ENCODE results near the gene SGMS1. TPM values are rescaled to one million over a fixed set of nuclear protein-coding genes. Genes with fewer than 3 reads are reported as not detected.

The SGMS1 gene
- total RNA-seq, 3 donors from 2014 or later, result 66.5 to 114 (median 80.1) TPM

GRCh38 chr10:50585921-50586739 is 37.6 kb downstream of the SGMS1 start:
- Histone ChIP-seq H3K4me1 (no peaks in the 10 kb centered on the region), H3K36me3 (no peaks in the 10 kb centered on the region), H3K27me3 (no peaks in the 10 kb centered on the region), H3K27ac (no peak overlapping the region), H3K4me3 (no peak overlapping the region), H3K9me3 (no peaks in the 10 kb centered on the region)
- no peak for TF ChIP-seq POLR2A (IDR thresholded peaks at IDR 0.05)
- TF ChIP-seq CTCF (IDR thresholded peaks at IDR 0.05), result no peak
- TF ChIP-seq POLR2AphosphoS5 (IDR thresholded peaks at IDR 0.05), result no peak
- intact Hi-C loops (cut with DNase I; ENCODE audit: low total_unique reads), result no loop called here
- DNase-seq (ENCODE audit: low spot score in 2 of 2), result no peak

- TF ChIP-seq POLR2AphosphoS5 (IDR thresholded peaks at IDR 0.05) (no peak), POLR2A (IDR thresholded peaks at IDR 0.05) (no peak), CTCF (IDR thresholded peaks at IDR 0.05) (no peak)
- H3K27ac ChIP-seq, result no peak overlapping the region
Measured at GRCh38 chr10:50582766-50583762, 40.7 kb downstream of the SGMS1 start.

GRCh38 chr10:50582046-50582445 is 41.7 kb downstream of the SGMS1 start:
- peaks cover 0 to 8% of the 10 kb centered on the region in 2 donors for H3K4me1 ChIP-seq

More at GRCh38 chr10:50582766-50583762, 40.7 kb downstream of the SGMS1 start:
- Histone ChIP-seq H3K27me3 (no peaks in the 10 kb centered on the region), H3K9me3 (no peaks in the 10 kb centered on the region), H3K36me3 (no peaks in the 10 kb centered on the region), H3K4me3 (no peak overlapping the region), H3K4me1 (peaks cover 0 to 8% of the 10 kb centered on the region in 2 donors)
- intact Hi-C loops (cut with DNase I; ENCODE audit: low total_unique reads), result loop anchor here (5.0 kb wide), 1 partner anchor 1276 kb away; no protein-coding TSS in a partner anchor
- no peak for DNase-seq (ENCODE audit: low spot score in 2 of 2)

GRCh38 chr10:50580262-50580891 is 43.4 kb downstream of the SGMS1 start:
- no peak for DNase-seq (ENCODE audit: low spot score in 2 of 2)
- Histone ChIP-seq H3K27ac (no peak overlapping the region), H3K4me3 (no peak overlapping the region), H3K27me3 (no peaks in the 10 kb centered on the region), H3K9me3 (no peaks in the 10 kb centered on the region), H3K4me1 (peaks cover 0 to 8% of the 10 kb centered on the region in 2 donors), H3K36me3 (no peaks in the 10 kb centered on the region)
- intact Hi-C loops (cut with DNase I; ENCODE audit: low total_unique reads), result loop anchor here (5.0 kb wide), 1 partner anchor 1273 kb away; no protein-coding TSS in a partner anchor
- TF ChIP-seq POLR2AphosphoS5 (IDR thresholded peaks at IDR 0.05) (no peak), CTCF (IDR thresholded peaks at IDR 0.05) (no peak), POLR2A (IDR thresholded peaks at IDR 0.05) (no peak)

More at GRCh38 chr10:50582046-50582445, 41.7 kb downstream of the SGMS1 start:
- no peak overlapping the region for H3K27ac ChIP-seq
- no peaks in the 10 kb centered on the region for H3K9me3 ChIP-seq
- no peaks in the 10 kb centered on the region for H3K27me3 ChIP-seq
- no peak for TF ChIP-seq CTCF (IDR thresholded peaks at IDR 0.05)
- no peak for TF ChIP-seq POLR2A (IDR thresholded peaks at IDR 0.05)
- H3K36me3 ChIP-seq, result no peaks in the 10 kb centered on the region
- no peak for DNase-seq (ENCODE audit: low spot score in 2 of 2)
- H3K4me3 ChIP-seq, result no peak overlapping the region
- intact Hi-C loops (cut with DNase I; ENCODE audit: low total_unique reads), result loop anchor here (5.0 kb wide), 1 partner anchor 1275 kb away; no protein-coding TSS in a partner anchor

Data from breast epithelium (tissue), 4 donors.